Measurements from ENCODE around the gene ETV1. TPM values are rescaled to one million over a fixed set of nuclear protein-coding genes. Genes with fewer than 3 reads are reported as not detected.

Gene ETV1
- total and polyA plus RNA-seq, 4 donors, result 12.7 to 85.3 (median 45.1) TPM

- no peak for DNase-seq
These were observed 461 bp upstream of the ETV1 start for GRCh38 chr7:13989949-13990305.

GRCh38 chr7:13988731-13989125 lies 738 bp downstream of the ETV1 start:
- peak; percentile 59 to 83 (median 78) for DNase-seq
- Histone ChIP-seq H3K27ac (ENCODE audit: low read depth in 1 of 2, low read length in 1 of 2) (peak overlapping the region; percentile 63 to 97), H3K9ac (ENCODE audit: insufficient read depth in 1 of 2, low read length in 2 of 2) (peak overlapping the region; percentile 75 to 96), H3K9me3 (ENCODE audit: control insufficient read depth in 4 of 4, insufficient read depth in 3 of 4, low read length in 3 of 4) (no peaks in the 10 kb centered on the region), H3K27me3 (ENCODE audit: control insufficient read depth in 3 of 3, insufficient read depth in 3 of 3, low read length in 2 of 3) (no peaks in the 10 kb centered on the region), H3K4me3 (peak overlapping the region; percentile 30), H3K4me1 (ENCODE audit: control insufficient read depth in 5 of 5, insufficient read depth in 5 of 5, low read length in 5 of 5) (peaks cover 0 to 35% (median 2%) of the 10 kb centered on the region in 5 donors), H3K36me3 (ENCODE audit: control insufficient read depth in 4 of 4, insufficient read depth in 4 of 4, low read length in 4 of 4) (no peaks in the 10 kb centered on the region)
- WGBS, 2 donors, result 7 to 8% methylated on average over 5 of the region's 5 CpGs
- TF ChIP-seq, protein P1, sequence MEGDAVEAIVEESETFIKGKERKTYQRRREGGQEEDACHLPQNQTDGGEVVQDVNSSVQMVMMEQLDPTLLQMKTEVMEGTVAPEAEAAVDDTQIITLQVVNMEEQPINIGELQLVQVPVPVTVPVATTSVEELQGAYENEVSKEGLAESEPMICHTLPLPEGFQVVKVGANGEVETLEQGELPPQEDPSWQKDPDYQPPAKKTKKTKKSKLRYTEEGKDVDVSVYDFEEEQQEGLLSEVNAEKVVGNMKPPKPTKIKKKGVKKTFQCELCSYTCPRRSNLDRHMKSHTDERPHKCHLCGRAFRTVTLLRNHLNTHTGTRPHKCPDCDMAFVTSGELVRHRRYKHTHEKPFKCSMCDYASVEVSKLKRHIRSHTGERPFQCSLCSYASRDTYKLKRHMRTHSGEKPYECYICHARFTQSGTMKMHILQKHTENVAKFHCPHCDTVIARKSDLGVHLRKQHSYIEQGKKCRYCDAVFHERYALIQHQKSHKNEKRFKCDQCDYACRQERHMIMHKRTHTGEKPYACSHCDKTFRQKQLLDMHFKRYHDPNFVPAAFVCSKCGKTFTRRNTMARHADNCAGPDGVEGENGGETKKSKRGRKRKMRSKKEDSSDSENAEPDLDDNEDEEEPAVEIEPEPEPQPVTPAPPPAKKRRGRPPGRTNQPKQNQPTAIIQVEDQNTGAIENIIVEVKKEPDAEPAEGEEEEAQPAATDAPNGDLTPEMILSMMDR (IDR thresholded peaks at IDR 0.05; ENCODE audit: control extremely low read depth, extremely low read depth), result no peak
- ATAC-seq (ENCODE audit: insufficient read depth, low FRiP score), result no peak

More at GRCh38 chr7:13989949-13990305, 461 bp upstream of the ETV1 start:
- TF ChIP-seq, protein P1 (IDR thresholded peaks at IDR 0.05; ENCODE audit: control extremely low read depth, extremely low read depth), result no peak
- H3K4me1 ChIP-seq (ENCODE audit: control insufficient read depth in 5 of 5, insufficient read depth in 5 of 5, low read length in 5 of 5), result peaks cover 0 to 27% (median 2%) of the 10 kb centered on the region in 5 donors
- WGBS, 2 donors, result 0 to 1% methylated on average over 13 of the region's 13 CpGs
- H3K4me3 ChIP-seq, result peak overlapping the region; percentile 45
- H3K9me3 ChIP-seq (ENCODE audit: control insufficient read depth in 4 of 4, insufficient read depth in 3 of 4, low read length in 3 of 4), result no peaks in the 10 kb centered on the region
- no peaks in the 10 kb centered on the region for H3K27me3 ChIP-seq (ENCODE audit: control insufficient read depth in 3 of 3, insufficient read depth in 3 of 3, low read length in 2 of 3)
- H3K9ac ChIP-seq (ENCODE audit: insufficient read depth in 1 of 2, low read length in 2 of 2), result peak overlapping the region; percentile 75 to 96
- no peak for ATAC-seq (ENCODE audit: insufficient read depth, low FRiP score)
- no peaks in the 10 kb centered on the region for H3K36me3 ChIP-seq (ENCODE audit: control insufficient read depth in 4 of 4, insufficient read depth in 4 of 4, low read length in 4 of 4)
- H3K27ac ChIP-seq (ENCODE audit: low read depth in 1 of 2, low read length in 1 of 2), result peak overlapping the region; percentile 89 to 97

DNA sequence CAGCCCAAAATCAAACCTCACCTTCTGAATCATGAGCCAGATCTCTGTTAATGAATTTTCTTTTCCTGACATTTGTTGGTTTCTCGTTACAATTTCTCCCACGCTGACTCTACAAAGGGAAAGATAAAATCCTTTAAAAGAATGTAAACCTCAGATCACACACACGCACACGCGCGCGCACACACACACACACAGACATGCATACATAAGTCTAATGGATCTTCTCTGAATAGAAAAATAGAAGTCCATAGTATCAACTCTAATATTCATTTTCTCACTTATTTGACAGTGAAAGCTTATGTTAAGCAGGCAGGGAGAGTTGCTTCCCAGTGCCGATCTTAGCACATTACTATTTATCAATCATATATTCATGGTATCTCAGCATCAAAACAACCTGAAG lies 1.4 kb downstream of the ETV1 start:
- H3K27me3 ChIP-seq (ENCODE audit: control insufficient read depth in 3 of 3, insufficient read depth in 3 of 3, low read length in 2 of 3), result no peaks in the 10 kb centered on the region
- no peaks in the 10 kb centered on the region for H3K9me3 ChIP-seq (ENCODE audit: control insufficient read depth in 4 of 4, insufficient read depth in 3 of 4, low read length in 3 of 4)
- H3K4me1 ChIP-seq (ENCODE audit: control insufficient read depth in 5 of 5, insufficient read depth in 5 of 5, low read length in 5 of 5), result peaks cover 0 to 40% (median 2%) of the 10 kb centered on the region in 5 donors
- H3K9ac ChIP-seq (ENCODE audit: insufficient read depth in 1 of 2, low read length in 2 of 2), result peak overlapping the region; percentile 27 to 96
- 42 to 44% methylated on average over 8 of the region's 8 CpGs for WGBS, 2 donors
- TF ChIP-seq, protein P1 (IDR thresholded peaks at IDR 0.05; ENCODE audit: control extremely low read depth, extremely low read depth), result no peak
- DNase-seq, result peak; percentile 60 to 82 (median 76)
- H3K36me3 ChIP-seq (ENCODE audit: control insufficient read depth in 4 of 4, insufficient read depth in 4 of 4, low read length in 4 of 4), result no peaks in the 10 kb centered on the region
- ATAC-seq (ENCODE audit: insufficient read depth, low FRiP score), result no peak
- no peak overlapping the region for H3K4me3 ChIP-seq
- H3K27ac ChIP-seq (ENCODE audit: low read depth in 1 of 2, low read length in 1 of 2), result peak overlapping the region; percentile 70 to 97

DNA sequence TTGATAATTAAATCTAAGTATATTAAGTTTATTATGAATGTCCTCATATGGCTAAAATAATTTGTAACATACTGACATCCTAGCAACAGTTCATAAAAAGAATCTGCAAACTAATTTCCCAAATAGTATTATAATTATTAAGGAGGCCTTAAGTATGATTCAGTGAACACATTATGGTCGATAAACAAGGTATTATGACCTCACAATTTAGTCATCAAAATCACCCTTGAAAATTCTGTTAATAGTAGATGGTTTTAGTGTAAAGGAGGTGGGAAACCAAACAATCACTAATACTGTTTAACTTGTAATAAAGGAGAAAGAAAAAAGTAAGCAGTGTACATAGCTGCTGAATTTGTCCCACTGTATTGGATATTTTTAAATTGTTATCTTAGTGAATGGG lies 2.1 kb downstream of the ETV1 start:
- H3K4me3 ChIP-seq, result no peak overlapping the region
- H3K9ac ChIP-seq (ENCODE audit: insufficient read depth in 1 of 2, low read length in 2 of 2), result peak overlapping the region in 1 of 2 donors; percentile 96
- H3K9me3 ChIP-seq (ENCODE audit: control insufficient read depth in 4 of 4, insufficient read depth in 3 of 4, low read length in 3 of 4), result no peaks in the 10 kb centered on the region
- ATAC-seq (ENCODE audit: insufficient read depth, low FRiP score) (no peak), DNase-seq (peak in 1 of 3 donors; percentile 28)
- H3K27me3 ChIP-seq (ENCODE audit: control insufficient read depth in 3 of 3, insufficient read depth in 3 of 3, low read length in 2 of 3), result no peaks in the 10 kb centered on the region
- peaks cover 0 to 5% (median 0%) of the 10 kb centered on the region in 4 donors for H3K36me3 ChIP-seq (ENCODE audit: control insufficient read depth in 4 of 4, insufficient read depth in 4 of 4, low read length in 4 of 4)
- TF ChIP-seq, protein P1 (IDR thresholded peaks at IDR 0.05; ENCODE audit: control extremely low read depth, extremely low read depth), result no peak
- WGBS, 2 donors, result 49 to 67% methylated on average over 1 of the region's 1 CpG
- H3K4me1 ChIP-seq (ENCODE audit: control insufficient read depth in 5 of 5, insufficient read depth in 5 of 5, low read length in 5 of 5), result peaks cover 0 to 41% (median 2%) of the 10 kb centered on the region in 5 donors
- no peak overlapping the region for H3K27ac ChIP-seq (ENCODE audit: low read depth in 1 of 2, low read length in 1 of 2)
